Eye (tissue), 1 donor: ENCODE measurements around the gene SLC12A6.
"Not testable (repeated sequence)": the region's sequence is repeated elsewhere in the genome, so short reads cannot be mapped to it uniquely, and the experiment has no call there.

Experiments
- DNase-seq: peaks from one replicate; pipeline ENCODE4 v3.0.0-alpha.2; 2015

SLC12A6 gene

GRCh38 chr15:34248190-34248589 is 89.4 kb downstream of the SLC12A6 start:
- DNase-seq = no peak

GRCh38 chr15:34246276-34246976 is 91.2 kb downstream of the SLC12A6 start:
- DNase-seq = no peak

- no peak for DNase-seq
Measured at GRCh38 chr15:34243226-34243625, 94.4 kb downstream of the SLC12A6 start.

- no peak for DNase-seq
Measured at GRCh38 chr15:34242331-34242710, 95.3 kb downstream of the SLC12A6 start.

- DNase-seq = peak; percentile 49
Measured at GRCh38 chr15:34241376-34242330, 95.9 kb downstream of the SLC12A6 start.

GRCh38 chr15:34240537-34240936 is 97.0 kb downstream of the SLC12A6 start:
- no peak for DNase-seq

- DNase-seq = no peak
Measured at GRCh38 chr15:34239151-34239808, 98.3 kb downstream of the SLC12A6 start.

GRCh38 chr15:34233614-34234013 is 104.0 kb downstream of the SLC12A6 start:
- DNase-seq = no peak

GRCh38 chr15:34223904-34224596 is 113.5 kb downstream of the SLC12A6 start:
- no peak for DNase-seq

- no peak for DNase-seq
Measured at GRCh38 chr15:34217587-34218225, 119.9 kb downstream of the SLC12A6 start.

- DNase-seq = no peak
Measured at GRCh38 chr15:34216527-34217270, 120.9 kb downstream of the SLC12A6 start.

- DNase-seq = no peak
Measured at GRCh38 chr15:34214135-34214534, 123.4 kb downstream of the SLC12A6 start.

GRCh38 chr15:34213690-34214089 is 123.9 kb downstream of the SLC12A6 start:
- DNase-seq = no peak

- DNase-seq = peak; percentile 99
Measured at GRCh38 chr15:34209421-34210282, 127.9 kb downstream of the SLC12A6 start, which contains the start of gene KATNBL1. TSS of gene KATNBL1 (minus strand) at chr15:34210096. CDS start at chr15:34163676, 46,420 bp downstream.

- no peak for DNase-seq
Measured at GRCh38 chr15:34206011-34206410, 131.6 kb downstream of the SLC12A6 start.

GRCh38 chr15:34203936-34204335 is 133.6 kb downstream of the SLC12A6 start:
- no peak for DNase-seq

- no peak for DNase-seq
Measured at GRCh38 chr15:34203305-34203704, 134.3 kb downstream of the SLC12A6 start.

GRCh38 chr15:34193272-34193671 is 144.3 kb downstream of the SLC12A6 start:
- not testable (repeated sequence) for DNase-seq

- no peak for DNase-seq
Measured at GRCh38 chr15:34188711-34189110, 148.9 kb downstream of the SLC12A6 start.

- DNase-seq = no peak
Measured at GRCh38 chr15:34185666-34186065, 151.9 kb downstream of the SLC12A6 start.
